H1 (cell line): ENCODE data around the gene RIMBP2. TPM values are rescaled to one million over a fixed set of nuclear protein-coding genes. Genes with fewer than 3 reads are reported as not detected.

Source experiments
- CBX5 ChIP-seq: fragments of 300-800, 300-1000 bp; sonication (generic); IDR thresholded peaks from 2 replicates; pipeline ENCODE4 v1.7.1; 2016; ENCODE audit warnings: antibody characterized with exemption, low read length, low read depth
- CTBP2 ChIP-seq: IDR thresholded peaks from 2 replicates; pipeline ENCODE4 v1.7.0; 2011; ENCODE audit warnings: borderline replicate concordance, mild to moderate bottlenecking, moderate library complexity, mixed read lengths, low read length; ENCODE audit not compliant: insufficient read depth, insufficient read length
- MAFK ChIP-seq: IDR thresholded peaks from 2 replicates; pipeline ENCODE4 v1.6.1; 2012; ENCODE audit warnings: low read depth, mild to moderate bottlenecking, improper control_type of control experiment, low read length
- SIX5 ChIP-seq: IDR thresholded peaks from 2 replicates; pipeline ENCODE4 v1.6.1; 2011; ENCODE audit warnings: mild to moderate bottlenecking, low read depth, low read length
- polyA plus RNA-seq, 7 experiments: library from polyadenylated mRNA; depleted of rRNA in 3 of 7; stranded (reverse) in 5 of 7; unstranded in 2 of 7; fragments of >200 nt in 5 of 7; fragments of 200-250 nt in 2 of 7; gene quantifications; 1 replicate in 5 of 7; 2 replicates in 1 of 7; 4 replicates in 1 of 7; pipeline versions ENCODE4 v1.2.1 to v1.2.3, GENCODE V29; 2011 to 2013; ENCODE audit warnings: missing spikeins in 2 of 7, mixed read lengths in 2 of 7
- total RNA-seq: library from RNA; stranded (reverse); fragmentation: NEBNext Ultra II Directional; extraction: Animal tissue kit (Norgen Biotek cat#: 25700); gene quantifications from 2 replicates; pipeline ENCODE4 v1.2.1, GENCODE V29; 2021

RIMBP2 gene
- total and polyA plus RNA-seq, 2 of the 8 experiments (the other 6 are each of a cell fraction or from before 2014, with no cell fraction given): 0.18 to 0.65 TPM

DNA sequence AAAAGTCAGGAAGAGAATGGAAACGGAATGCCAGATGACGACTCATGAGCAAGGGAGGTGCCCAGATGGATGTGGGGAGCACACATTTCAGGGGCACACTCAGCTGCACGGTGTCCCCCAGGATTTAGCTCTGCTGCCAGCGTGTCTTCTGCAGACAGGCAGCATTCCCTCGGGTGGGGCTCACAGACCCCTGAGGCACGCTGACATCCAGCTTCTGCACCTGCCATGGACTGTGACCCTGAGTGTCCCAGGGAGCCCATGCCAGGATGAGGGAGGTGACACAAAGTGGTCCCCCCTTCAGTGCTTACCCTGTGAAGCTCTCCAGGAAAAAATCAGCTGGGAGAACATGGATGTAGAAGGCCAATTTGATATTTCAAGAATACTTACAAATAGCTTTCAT is 294.2 kb downstream of the RIMBP2 start (continued):
- no peak for TF ChIP-seq CBX5
- TF ChIP-seq SIX5: no peak
- no peak for TF ChIP-seq CTBP2
- no peak for TF ChIP-seq MAFK
